ENCODE results near the gene ZNF888. TPM values are rescaled to one million over a fixed set of nuclear protein-coding genes. Genes with fewer than 3 reads are reported as not detected.
A peak's percentile ranks its signal among the peaks of the same experiment; 100 is the strongest.

ZNF888 gene
- total and polyA plus RNA-seq, 9 of the 15 experiments (the other 6 are each of a cell fraction or from before 2014, with no cell fraction given) = 1.6 to 13.3 (median 9.9) TPM

DNA sequence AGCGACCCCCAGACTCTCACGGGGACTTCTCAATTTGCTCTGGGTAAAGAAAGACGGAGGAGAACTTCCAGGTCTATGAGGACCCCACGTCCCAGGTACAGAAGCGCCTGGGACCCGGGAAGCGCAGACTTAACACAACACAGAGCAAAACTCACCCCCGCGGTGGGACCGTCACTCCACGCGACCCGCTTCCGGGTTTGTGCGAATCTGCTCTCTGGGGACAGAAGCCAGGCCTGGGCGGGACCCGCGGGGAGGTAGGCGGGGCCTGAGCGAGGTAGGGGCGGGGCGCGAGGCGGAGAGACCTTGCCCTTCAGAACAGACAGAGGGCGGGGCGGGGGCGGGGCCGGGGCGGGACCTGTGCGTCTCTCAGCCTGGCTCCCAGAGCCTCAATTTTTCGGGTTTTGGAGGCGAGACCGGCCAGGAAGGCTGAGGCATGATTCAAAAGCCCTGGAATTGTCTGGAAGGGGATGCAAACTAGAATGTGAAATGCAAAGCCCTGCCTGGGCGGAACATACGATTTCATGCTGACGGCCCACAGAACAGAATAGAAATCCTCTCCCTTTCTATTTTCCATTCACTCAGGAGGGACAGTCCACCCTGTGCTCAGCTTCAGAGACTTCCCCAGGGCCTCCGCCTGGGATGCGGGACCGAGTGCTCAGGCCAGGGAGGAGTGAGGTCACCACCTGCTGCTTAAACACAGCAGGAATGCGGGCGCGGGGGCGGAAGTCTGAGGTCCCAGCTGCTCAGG, 19.3 kb upstream of the ZNF888 start (continued):
- TF ChIP-seq, protein P1, sequence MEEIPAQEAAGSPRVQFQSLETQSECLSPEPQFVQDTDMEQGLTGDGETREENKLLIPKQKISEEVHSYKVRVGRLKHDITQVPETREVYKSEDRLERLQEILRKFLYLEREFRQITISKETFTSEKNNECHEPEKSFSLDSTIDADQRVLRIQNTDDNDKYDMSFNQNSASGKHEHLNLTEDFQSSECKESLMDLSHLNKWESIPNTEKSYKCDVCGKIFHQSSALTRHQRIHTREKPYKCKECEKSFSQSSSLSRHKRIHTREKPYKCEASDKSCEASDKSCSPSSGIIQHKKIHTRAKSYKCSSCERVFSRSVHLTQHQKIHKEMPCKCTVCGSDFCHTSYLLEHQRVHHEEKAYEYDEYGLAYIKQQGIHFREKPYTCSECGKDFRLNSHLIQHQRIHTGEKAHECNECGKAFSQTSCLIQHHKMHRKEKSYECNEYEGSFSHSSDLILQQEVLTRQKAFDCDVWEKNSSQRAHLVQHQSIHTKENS (CRISPR knock-in tag; IDR thresholded peaks at IDR 0.05) = no peak
- TF ChIP-seq ZBTB7A (IDR thresholded peaks at IDR 0.05; ENCODE audit: borderline replicate concordance, control insufficient read depth, low read depth, low read length) (0 out of 2 replicates have a peak, but pooled peaks have one; percentile 29), E2F3 (CRISPR knock-in tag; IDR thresholded peaks at IDR 0.05) (no peak), ZNF316 (IDR thresholded peaks at IDR 0.05) (no peak), JUND (IDR thresholded peaks at IDR 0.05; ENCODE audit: borderline replicate concordance, low read depth, low read length) (peak; percentile 71), JUND (tag; IDR thresholded peaks at IDR 0.05; ENCODE audit: borderline replicate concordance, low read depth, low read length) (peak; percentile 54; the same call in 2 of the 3 replicates), KAT8 (IDR thresholded peaks at IDR 0.05; ENCODE audit: low read depth) (no peak), NFATC3 (IDR thresholded peaks at IDR 0.05) (no peak), ELF1 (tag; IDR thresholded peaks at IDR 0.05) (peak; percentile 93), FOXA1 (IDR thresholded peaks at IDR 0.05; ENCODE audit: borderline replicate concordance) (no peak), ZNF589 (CRISPR knock-in tag; IDR thresholded peaks at IDR 0.05; ENCODE audit: low read depth) (no peak), TAF7 (tag; IDR thresholded peaks at IDR 0.05) (peak; percentile 46; the same call in 1 of the 2 replicates), RBM34 (IDR thresholded peaks at IDR 0.05; ENCODE audit: borderline replicate concordance, insufficient read depth, low read length) (no peak), FOSL1 (tag; conservative IDR thresholded peaks at IDR 0.05) (no peak), HMGN3 (IDR thresholded peaks at IDR 0.05; ENCODE audit: borderline replicate concordance, extremely low read depth, insufficient read length, low read depth, low read length) (no peak), ZNF583 (CRISPR knock-in tag; IDR thresholded peaks at IDR 0.05) (no peak), ZNF165 (CRISPR knock-in tag; IDR thresholded peaks at IDR 0.05; ENCODE audit: borderline replicate concordance) (no peak), ZNF551 (CRISPR knock-in tag; IDR thresholded peaks at IDR 0.05) (no peak), ZNF23 (CRISPR knock-in tag; IDR thresholded peaks at IDR 0.05) (no peak), RB1 (IDR thresholded peaks at IDR 0.05; ENCODE audit: low read depth) (no peak), MEF2A (IDR thresholded peaks at IDR 0.05; ENCODE audit: control insufficient read depth, low read depth, low read length) (no peak), KLF16 (IDR thresholded peaks at IDR 0.05) (no peak), XRCC4 (IDR thresholded peaks at IDR 0.05; ENCODE audit: extremely low read depth, insufficient read depth, insufficient read length) (no peak), NR2C2 (CRISPR knock-in tag; IDR thresholded peaks at IDR 0.05) (no peak), NR2C2 (tag; IDR thresholded peaks at IDR 0.05) (no peak), ILK (tag; IDR thresholded peaks at IDR 0.05; ENCODE audit: borderline replicate concordance, low read depth) (no peak)
- TF ChIP-seq, protein P2, sequence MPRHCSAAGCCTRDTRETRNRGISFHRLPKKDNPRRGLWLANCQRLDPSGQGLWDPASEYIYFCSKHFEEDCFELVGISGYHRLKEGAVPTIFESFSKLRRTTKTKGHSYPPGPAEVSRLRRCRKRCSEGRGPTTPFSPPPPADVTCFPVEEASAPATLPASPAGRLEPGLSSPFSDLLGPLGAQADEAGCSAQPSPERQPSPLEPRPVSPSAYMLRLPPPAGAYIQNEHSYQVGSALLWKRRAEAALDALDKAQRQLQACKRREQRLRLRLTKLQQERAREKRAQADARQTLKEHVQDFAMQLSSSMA (CRISPR knock-in tag; IDR thresholded peaks at IDR 0.05) = no peak
